Embryonic facial prominence (tissue), 1 donor: ENCODE results near the gene VKORC1L1.
"Not testable (repeated sequence)": the region's sequence is repeated elsewhere in the genome, so short reads cannot be mapped to it uniquely, and the experiment has no call there.

Experiments used
- DNase-seq: peaks from one replicate; pipeline ENCODE4 v3.0.0-alpha.2; 2016; ENCODE audit errors: extremely low spot score

The VKORC1L1 gene

GRCh38 chr7:65976659-65977196 lies 103.9 kb downstream of the VKORC1L1 start:
- DNase-seq, result no peak

GRCh38 chr7:65978891-65979582 lies 106.2 kb downstream of the VKORC1L1 start:
- DNase-seq, result no peak

- DNase-seq, result no peak
Measured at GRCh38 chr7:65979583-65980477, 107.0 kb downstream of the VKORC1L1 start.

GRCh38 chr7:65980478-65981250 lies 107.8 kb downstream of the VKORC1L1 start:
- no peak for DNase-seq

- peak; percentile 80 for DNase-seq
Measured at GRCh38 chr7:65981965-65982792, 109.3 kb downstream of the VKORC1L1 start, which contains the start of gene GUSB. Gene GUSB, minus strand, starts transcription at chr7:65982213. Its CDS starts 30 bp downstream, at chr7:65982183.

GRCh38 chr7:65983965-65984658 lies 111.2 kb downstream of the VKORC1L1 start:
- DNase-seq, result no peak

GRCh38 chr7:65988084-65988483 lies 115.2 kb downstream of the VKORC1L1 start:
- DNase-seq, result no peak

- DNase-seq, result not testable (repeated sequence)
Measured at GRCh38 chr7:65988503-65988902, 115.6 kb downstream of the VKORC1L1 start.

GRCh38 chr7:65989694-65990080 lies 116.8 kb downstream of the VKORC1L1 start:
- DNase-seq, result no peak

GRCh38 chr7:65991829-65992228 lies 119.0 kb downstream of the VKORC1L1 start:
- DNase-seq, result not testable (repeated sequence)

GRCh38 chr7:65992526-65992925 lies 119.7 kb downstream of the VKORC1L1 start:
- DNase-seq, result no peak

GRCh38 chr7:65994984-65995383 lies 122.1 kb downstream of the VKORC1L1 start:
- not testable (repeated sequence) for DNase-seq

- not testable (repeated sequence) for DNase-seq
Measured at GRCh38 chr7:66000823-66001417, 128.0 kb downstream of the VKORC1L1 start.

- not testable (repeated sequence) for DNase-seq
Measured at GRCh38 chr7:66005115-66005671, 132.3 kb downstream of the VKORC1L1 start.

GRCh38 chr7:66007232-66007631 lies 134.4 kb downstream of the VKORC1L1 start:
- no peak for DNase-seq
